Ishikawa (cell line): ENCODE measurements around the gene EXOC4.

Experiments used
- CEBPB ChIP-seq: IDR thresholded peaks from 2 replicates; pipeline ENCODE4 v1.6.1; 2012
- CREB1 ChIP-seq: IDR thresholded peaks from 2 replicates; pipeline ENCODE4 v1.6.1; 2012; ENCODE audit warnings: low read depth
- EGR1 ChIP-seq: IDR thresholded peaks from 2 replicates; pipeline ENCODE4 v1.6.1; 2012
- EP300 ChIP-seq: IDR thresholded peaks from 2 replicates; pipeline ENCODE4 v1.6.1; 2012; ENCODE audit warnings: borderline replicate concordance
- FOXM1 ChIP-seq: IDR thresholded peaks from 2 replicates; pipeline ENCODE4 v1.6.1; 2012; ENCODE audit warnings: low read depth, borderline replicate concordance
- NFIC ChIP-seq: IDR thresholded peaks from 2 replicates; pipeline ENCODE4 v1.6.1; 2012
- RAD21 ChIP-seq: IDR thresholded peaks from 2 replicates; pipeline ENCODE4 v1.6.1; 2012; ENCODE audit warnings: low read depth
- TAF1 ChIP-seq: IDR thresholded peaks from 2 replicates; pipeline ENCODE4 v1.6.1; 2012; ENCODE audit warnings: low read depth, mild to moderate bottlenecking
- TCF12 ChIP-seq: IDR thresholded peaks from 2 replicates; pipeline ENCODE4 v1.6.1; 2012; ENCODE audit warnings: low read depth
- TEAD4 ChIP-seq: IDR thresholded peaks from 2 replicates; pipeline ENCODE4 v1.6.1; 2012
- YY1 ChIP-seq: IDR thresholded peaks from 2 replicates; pipeline ENCODE4 v1.6.1; 2012; ENCODE audit warnings: low read depth
- ZBTB7A ChIP-seq: IDR thresholded peaks from 2 replicates; pipeline ENCODE4 v1.6.1; 2012; ENCODE audit warnings: low read depth
- TF ChIP-seq, protein P1 (sequence below): IDR thresholded peaks from 2 replicates; pipeline ENCODE4 v1.6.1; 2012; ENCODE audit warnings: low read depth, mild to moderate bottlenecking
- TF ChIP-seq, protein P2 (sequence below): IDR thresholded peaks from 2 replicates; pipeline ENCODE4 v1.6.1; 2012
- TF ChIP-seq, protein P3 (sequence below): IDR thresholded peaks from 2 replicates; pipeline ENCODE4 v1.6.1; 2012

EXOC4 gene

DNA sequence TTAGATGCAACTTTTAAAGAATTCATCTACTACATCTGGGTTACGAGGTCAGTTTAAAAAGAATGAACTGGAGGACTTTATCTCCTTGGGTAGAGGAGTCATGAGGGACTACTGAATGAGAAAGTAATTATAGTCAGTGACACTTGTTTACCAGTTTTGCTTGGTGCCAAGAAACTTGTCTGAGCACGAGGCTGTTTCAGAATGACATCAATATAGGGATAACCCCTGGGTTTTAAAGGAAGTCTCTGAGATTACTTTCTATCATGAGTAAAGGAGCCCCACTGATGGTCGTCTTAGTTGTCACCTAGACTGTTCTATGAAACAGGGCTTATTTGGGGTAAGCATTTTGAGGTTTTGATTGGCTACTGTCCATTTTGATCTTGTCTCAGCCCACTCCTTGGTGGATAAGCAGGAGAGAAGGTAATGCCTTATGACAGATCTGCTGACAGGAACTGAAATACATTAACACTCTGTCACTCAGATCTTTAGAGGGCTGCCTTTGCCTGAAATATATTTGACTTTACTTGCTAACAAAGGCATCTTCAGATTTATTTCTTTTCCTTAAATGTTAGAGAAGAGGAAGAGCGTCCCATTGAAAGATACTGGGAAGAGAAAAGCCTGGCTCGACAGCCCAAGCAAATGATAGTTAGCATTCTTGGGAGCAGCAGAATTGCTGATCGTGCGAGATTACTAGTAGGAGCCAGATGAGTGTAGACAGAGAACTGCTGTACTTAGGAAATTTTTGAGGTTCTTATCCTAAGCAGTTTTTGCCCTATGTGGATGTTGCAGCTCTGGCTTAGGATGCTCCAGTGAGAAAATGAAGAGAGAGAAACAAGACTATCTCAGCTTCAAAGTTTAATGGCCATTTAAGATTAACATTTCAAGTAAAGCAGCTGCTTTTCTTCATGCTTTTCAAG is 575.1 kb downstream of the EXOC4 start:
- TF ChIP-seq, protein P1, sequence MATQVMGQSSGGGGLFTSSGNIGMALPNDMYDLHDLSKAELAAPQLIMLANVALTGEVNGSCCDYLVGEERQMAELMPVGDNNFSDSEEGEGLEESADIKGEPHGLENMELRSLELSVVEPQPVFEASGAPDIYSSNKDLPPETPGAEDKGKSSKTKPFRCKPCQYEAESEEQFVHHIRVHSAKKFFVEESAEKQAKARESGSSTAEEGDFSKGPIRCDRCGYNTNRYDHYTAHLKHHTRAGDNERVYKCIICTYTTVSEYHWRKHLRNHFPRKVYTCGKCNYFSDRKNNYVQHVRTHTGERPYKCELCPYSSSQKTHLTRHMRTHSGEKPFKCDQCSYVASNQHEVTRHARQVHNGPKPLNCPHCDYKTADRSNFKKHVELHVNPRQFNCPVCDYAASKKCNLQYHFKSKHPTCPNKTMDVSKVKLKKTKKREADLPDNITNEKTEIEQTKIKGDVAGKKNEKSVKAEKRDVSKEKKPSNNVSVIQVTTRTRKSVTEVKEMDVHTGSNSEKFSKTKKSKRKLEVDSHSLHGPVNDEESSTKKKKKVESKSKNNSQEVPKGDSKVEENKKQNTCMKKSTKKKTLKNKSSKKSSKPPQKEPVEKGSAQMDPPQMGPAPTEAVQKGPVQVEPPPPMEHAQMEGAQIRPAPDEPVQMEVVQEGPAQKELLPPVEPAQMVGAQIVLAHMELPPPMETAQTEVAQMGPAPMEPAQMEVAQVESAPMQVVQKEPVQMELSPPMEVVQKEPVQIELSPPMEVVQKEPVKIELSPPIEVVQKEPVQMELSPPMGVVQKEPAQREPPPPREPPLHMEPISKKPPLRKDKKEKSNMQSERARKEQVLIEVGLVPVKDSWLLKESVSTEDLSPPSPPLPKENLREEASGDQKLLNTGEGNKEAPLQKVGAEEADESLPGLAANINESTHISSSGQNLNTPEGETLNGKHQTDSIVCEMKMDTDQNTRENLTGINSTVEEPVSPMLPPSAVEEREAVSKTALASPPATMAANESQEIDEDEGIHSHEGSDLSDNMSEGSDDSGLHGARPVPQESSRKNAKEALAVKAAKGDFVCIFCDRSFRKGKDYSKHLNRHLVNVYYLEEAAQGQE, result no peak
- TF ChIP-seq EP300 (no peak), ZBTB7A (no peak), TCF12 (no peak), TEAD4 (no peak), NFIC (no peak), FOXM1 (no peak), RAD21 (no peak), YY1 (no peak), EGR1 (no peak), TAF1 (no peak), CEBPB (no peak), CREB1 (no peak)
- TF ChIP-seq, protein P2, sequence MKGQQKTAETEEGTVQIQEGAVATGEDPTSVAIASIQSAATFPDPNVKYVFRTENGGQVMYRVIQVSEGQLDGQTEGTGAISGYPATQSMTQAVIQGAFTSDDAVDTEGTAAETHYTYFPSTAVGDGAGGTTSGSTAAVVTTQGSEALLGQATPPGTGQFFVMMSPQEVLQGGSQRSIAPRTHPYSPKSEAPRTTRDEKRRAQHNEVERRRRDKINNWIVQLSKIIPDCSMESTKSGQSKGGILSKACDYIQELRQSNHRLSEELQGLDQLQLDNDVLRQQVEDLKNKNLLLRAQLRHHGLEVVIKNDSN, result no peak
- TF ChIP-seq, protein P3, sequence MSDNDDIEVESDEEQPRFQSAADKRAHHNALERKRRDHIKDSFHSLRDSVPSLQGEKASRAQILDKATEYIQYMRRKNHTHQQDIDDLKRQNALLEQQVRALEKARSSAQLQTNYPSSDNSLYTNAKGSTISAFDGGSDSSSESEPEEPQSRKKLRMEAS, result no peak

DNA sequence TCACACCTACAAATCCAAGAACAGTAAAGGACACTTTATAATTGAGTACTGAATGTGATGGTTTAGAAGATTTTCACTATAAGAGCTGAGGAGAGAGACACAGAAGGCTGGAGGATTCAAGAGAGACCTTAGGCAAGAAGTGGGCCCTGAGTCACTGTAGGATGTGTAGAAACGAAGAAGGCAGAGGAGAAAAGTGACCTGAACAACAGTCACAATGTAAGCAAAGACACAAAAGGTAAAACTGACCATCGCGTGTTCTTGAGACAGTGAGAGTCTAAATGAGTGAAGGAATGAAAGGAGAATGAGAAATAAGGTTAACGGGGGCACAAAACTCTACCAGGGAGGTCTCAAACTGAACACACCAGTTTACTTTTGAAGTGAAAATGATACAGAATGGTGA is 576.0 kb downstream of the EXOC4 start:
- TF ChIP-seq TEAD4 (no peak), CEBPB (no peak), TCF12 (no peak), ZBTB7A (no peak), RAD21 (no peak), TAF1 (no peak), CREB1 (no peak), YY1 (no peak), FOXM1 (no peak), NFIC (no peak), EP300 (no peak), EGR1 (no peak)
- TF ChIP-seq, protein P1, result no peak
- TF ChIP-seq, protein P2, result no peak
- TF ChIP-seq, protein P3, result no peak

DNA sequence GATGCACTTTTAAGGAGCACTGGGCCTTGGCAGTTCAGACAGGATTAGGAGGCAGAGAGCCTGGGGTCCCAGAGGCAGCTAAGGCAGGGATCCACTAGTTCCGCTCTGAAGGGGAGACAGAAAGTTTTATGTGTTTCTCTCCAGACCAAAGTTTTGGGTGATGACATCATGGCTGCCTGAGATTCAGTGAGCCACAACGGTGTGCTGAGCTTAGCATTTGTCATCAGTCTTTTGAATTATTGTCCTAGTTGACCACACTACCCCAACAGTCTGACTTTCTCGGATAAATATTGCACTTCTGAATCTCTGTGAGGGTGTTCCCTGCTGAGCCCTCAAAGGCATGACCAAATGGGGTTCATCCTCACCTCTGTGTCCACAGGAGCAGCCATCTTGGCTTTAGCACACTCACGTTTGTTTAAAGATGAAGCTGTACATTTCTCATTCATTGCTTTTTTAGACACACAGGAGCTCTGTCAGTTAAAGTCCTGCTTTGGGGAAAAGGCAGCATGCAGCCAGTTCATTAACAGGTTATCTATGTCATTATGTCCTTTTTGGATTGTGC is 576.5 kb downstream of the EXOC4 start:
- TF ChIP-seq TEAD4 (peak; percentile 84), NFIC (peak; percentile 29; the same call in 1 of the 2 replicates), EP300 (peak; percentile 74; the same call in 1 of the 2 replicates), CEBPB (peak; percentile 19; the same call in 1 of the 2 replicates), YY1 (peak; percentile 77), RAD21 (no peak), TCF12 (peak; percentile 70), ZBTB7A (no peak)
- TF ChIP-seq, protein P2, result no peak

DNA sequence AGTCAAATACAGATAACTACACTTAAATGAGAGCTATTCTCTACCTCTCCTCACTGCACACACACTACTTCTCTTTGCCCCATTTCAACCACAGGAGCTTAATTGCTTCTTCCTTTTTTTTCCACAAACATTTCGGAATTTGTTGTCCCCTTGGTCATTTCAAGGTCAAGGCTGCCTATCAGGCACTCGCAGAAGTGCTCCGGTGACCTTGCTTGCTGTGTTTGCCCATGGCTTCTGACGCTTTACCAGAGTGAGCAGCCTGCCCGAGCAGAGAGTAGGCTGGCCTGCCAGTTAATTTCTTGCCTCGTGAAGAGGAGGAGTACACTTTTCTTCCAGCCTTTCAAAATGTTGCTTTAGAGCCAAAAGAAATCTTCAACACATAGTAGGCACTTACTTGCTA is 577.2 kb downstream of the EXOC4 start:
- TF ChIP-seq FOXM1 (no peak), TEAD4 (no peak), CEBPB (no peak), ZBTB7A (no peak), CREB1 (no peak), EP300 (no peak), RAD21 (no peak)
- TF ChIP-seq, protein P1, result no peak
- TF ChIP-seq, protein P2, result no peak
